Activated CD8-positive, alpha-beta T cell treated with anti-CD3 and anti-CD28 coated beads, Interleukin-2, amount 10 ng/mL, durations not matched to agents 7 days and 5 days (primary cell): ENCODE data around the gene SREBF2. TPM values are rescaled to one million over a fixed set of nuclear protein-coding genes. Genes with fewer than 3 reads are reported as not detected.

Experiments used
- ATAC-seq: fragments of 150-1000 bp; cut with Tn5 transposase; one replicate; pipeline ENCODE4 v1.10.0; 2021; ENCODE audit warnings: moderate library complexity
- CTCF ChIA-PET: fragments of 350-600 bp; sonication (Branson Sonifier 250); formaldehyde crosslinking; loops from one replicate; lab custom pipeline; 2021; ENCODE audit warnings: antibody characterized with exemption; lab: Charles Lee
- POLR2A ChIA-PET: fragments of 350-600 bp; sonication (Branson Sonifier 250); formaldehyde crosslinking; loops from one replicate; lab custom pipeline; 2021; ENCODE audit warnings: antibody characterized with exemption; lab: Charles Lee
- DNase-seq: peaks from one replicate; pipeline ENCODE4 v3.0.0-alpha.2; 2020
- H3K27ac Mint-ChIP-seq: one replicate; pipeline ENCODE4 v1.8.0; 2021; ENCODE audit warnings: mild to moderate bottlenecking, mixed read lengths
- H3K27me3 Mint-ChIP-seq: one replicate; pipeline ENCODE4 v1.8.0; 2021; ENCODE audit warnings: low read depth, mixed read lengths
- H3K36me3 Mint-ChIP-seq: one replicate; pipeline ENCODE4 v1.8.0; 2021; ENCODE audit warnings: low read depth, mixed read lengths
- H3K4me1 Mint-ChIP-seq: one replicate; pipeline ENCODE4 v1.8.0; 2021; ENCODE audit warnings: low read depth, mixed read lengths
- H3K4me3 Mint-ChIP-seq: one replicate; pipeline ENCODE4 v1.8.0; 2021; ENCODE audit warnings: mild to moderate bottlenecking, mixed read lengths
- H3K9me3 Mint-ChIP-seq: one replicate; pipeline ENCODE4 v1.8.0; 2022; ENCODE audit warnings: mixed read lengths; ENCODE audit not compliant: insufficient read depth
- total RNA-seq, 2 experiments: library from RNA; stranded (reverse); gene quantifications; one replicate each; pipeline ENCODE4 v1.2.3, GENCODE V29; 2021

The SREBF2 gene
- total RNA-seq, 2 experiments from 2014 or later, result 93.0 to 93.7 TPM

DNA sequence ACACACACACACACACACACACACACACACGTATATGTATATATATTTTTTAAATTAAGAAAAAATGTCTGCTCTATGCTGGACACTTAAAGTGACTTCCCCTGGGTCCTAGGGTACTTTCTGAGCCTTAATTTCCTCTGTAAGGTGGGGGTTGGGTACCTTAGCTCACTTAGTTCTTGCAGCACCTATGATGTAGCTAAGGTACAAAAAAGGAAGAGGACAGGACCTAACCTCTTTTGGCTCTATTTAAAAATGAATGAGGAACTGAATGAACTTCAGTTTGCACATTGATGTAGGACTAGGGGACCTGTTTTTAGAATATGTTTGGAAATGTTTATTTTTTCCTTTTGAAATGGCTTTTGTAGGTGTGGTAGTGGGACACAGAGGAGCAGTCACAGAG lies 11.1 kb downstream of the SREBF2 start:
- no peak for ATAC-seq
- Mint-ChIP-seq H3K4me3 (no peak overlapping the region), H3K36me3 (peaks cover 38% of the 10 kb centered on the region), H3K27ac (no peak overlapping the region), H3K4me1 (peaks cover 50% of the 10 kb centered on the region), H3K9me3 (no peaks in the 10 kb centered on the region), H3K27me3 (no peaks in the 10 kb centered on the region)
- POLR2A ChIA-PET, result interaction anchor here (0.5 kb wide), 1 partner anchor 278 kb away, joined by 4 read pairs; no protein-coding TSS in a partner anchor
- no peak for DNase-seq
- CTCF ChIA-PET, result interaction anchor here (2.0 to 4.9 kb wide), 2 partner anchors 10 to 12 kb away, joined by 5 to 36 read pairs; no protein-coding TSS in a partner anchor

DNA sequence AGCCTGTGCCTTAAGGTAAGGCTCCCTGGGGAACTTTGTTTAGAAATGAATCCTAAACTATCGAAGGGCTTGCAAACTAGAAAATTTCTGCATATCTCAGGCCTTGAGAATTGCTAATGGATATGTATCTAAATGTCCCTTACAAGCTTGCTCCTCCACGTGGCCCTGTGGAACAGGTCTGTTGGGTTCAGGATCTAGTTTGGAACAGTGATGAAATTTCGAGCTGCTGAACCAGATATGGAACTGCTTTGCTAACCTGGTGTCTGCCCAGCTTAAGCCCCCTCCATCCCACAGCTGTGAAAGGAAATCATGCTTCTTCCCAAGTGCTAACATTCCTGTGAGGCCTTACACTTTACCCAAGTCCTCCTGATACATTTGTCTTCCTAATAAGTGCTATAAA lies 11.6 kb downstream of the SREBF2 start:
- CTCF ChIA-PET, result interaction anchor here (2.0 to 4.9 kb wide), 2 partner anchors 10 to 12 kb away, joined by 5 to 36 read pairs; no protein-coding TSS in a partner anchor
- no peak overlapping the region for H3K4me3 Mint-ChIP-seq
- DNase-seq, result no peak
- H3K4me1 Mint-ChIP-seq, result peaks cover 47% of the 10 kb centered on the region
- H3K36me3 Mint-ChIP-seq, result peaks cover 34% of the 10 kb centered on the region
- H3K27ac Mint-ChIP-seq, result no peak overlapping the region
- H3K27me3 Mint-ChIP-seq, result no peaks in the 10 kb centered on the region
- H3K9me3 Mint-ChIP-seq, result no peaks in the 10 kb centered on the region
- no peak for ATAC-seq
- POLR2A ChIA-PET, result interaction anchor here (0.5 kb wide), 1 partner anchor 277 kb away, joined by 4 read pairs; no protein-coding TSS in a partner anchor

DNA sequence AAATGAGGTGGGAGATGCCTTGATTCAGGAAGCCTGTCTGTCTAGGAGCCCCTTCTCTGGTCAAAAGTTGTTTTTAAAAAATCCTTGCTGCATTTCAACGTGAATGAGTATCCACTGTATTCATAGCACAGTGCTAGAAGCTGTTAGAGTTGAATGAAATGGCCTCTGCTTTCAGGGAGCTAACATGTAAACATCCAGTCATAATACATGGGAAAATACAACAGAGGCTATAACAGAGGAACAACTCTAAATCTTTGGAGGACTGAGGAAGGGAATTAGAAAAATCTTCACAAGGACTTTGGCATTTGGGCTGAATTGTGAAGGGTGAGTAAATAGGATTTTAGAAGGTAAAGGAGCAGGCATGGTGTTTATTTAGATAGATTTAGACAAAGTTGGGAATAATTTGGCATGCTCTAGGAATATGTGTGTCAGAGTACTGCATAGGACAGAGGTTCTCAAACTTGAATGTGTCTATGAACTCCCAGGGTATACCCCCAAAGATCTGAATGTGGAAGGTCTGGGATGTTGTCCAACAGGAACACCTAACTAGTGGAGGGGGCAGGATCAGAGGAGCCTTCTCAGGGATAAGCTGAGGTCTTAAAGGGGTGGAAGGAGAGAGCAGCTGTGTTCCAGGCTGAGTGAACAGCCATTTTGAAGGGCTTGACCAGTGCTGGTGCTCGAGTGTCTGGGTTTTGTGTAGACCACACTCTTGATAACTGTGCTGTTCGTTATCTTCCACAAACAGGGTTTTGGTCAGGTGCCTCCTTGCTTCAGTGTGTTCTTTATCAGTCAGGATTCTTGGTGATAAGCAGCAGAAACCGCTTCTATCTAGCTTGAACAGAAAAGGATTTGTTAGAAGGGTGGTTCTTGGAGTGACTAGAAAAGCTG lies 12.7 kb downstream of the SREBF2 start:
- no peaks in the 10 kb centered on the region for H3K27me3 Mint-ChIP-seq
- ChIA-PET CTCF (interaction anchor here (1.0 to 4.9 kb wide), 6 partner anchors 11 to 149 kb away, joined by 3 to 36 read pairs (median 3); partner anchors contain the start of gene SREBF2), POLR2A (no interaction called here)
- ATAC-seq (no peak), DNase-seq (no peak)
- no peaks in the 10 kb centered on the region for H3K9me3 Mint-ChIP-seq
- H3K36me3 Mint-ChIP-seq, result peaks cover 30% of the 10 kb centered on the region
- H3K4me3 Mint-ChIP-seq, result no peak overlapping the region
- peaks cover 43% of the 10 kb centered on the region for H3K4me1 Mint-ChIP-seq
- no peak overlapping the region for H3K27ac Mint-ChIP-seq

DNA sequence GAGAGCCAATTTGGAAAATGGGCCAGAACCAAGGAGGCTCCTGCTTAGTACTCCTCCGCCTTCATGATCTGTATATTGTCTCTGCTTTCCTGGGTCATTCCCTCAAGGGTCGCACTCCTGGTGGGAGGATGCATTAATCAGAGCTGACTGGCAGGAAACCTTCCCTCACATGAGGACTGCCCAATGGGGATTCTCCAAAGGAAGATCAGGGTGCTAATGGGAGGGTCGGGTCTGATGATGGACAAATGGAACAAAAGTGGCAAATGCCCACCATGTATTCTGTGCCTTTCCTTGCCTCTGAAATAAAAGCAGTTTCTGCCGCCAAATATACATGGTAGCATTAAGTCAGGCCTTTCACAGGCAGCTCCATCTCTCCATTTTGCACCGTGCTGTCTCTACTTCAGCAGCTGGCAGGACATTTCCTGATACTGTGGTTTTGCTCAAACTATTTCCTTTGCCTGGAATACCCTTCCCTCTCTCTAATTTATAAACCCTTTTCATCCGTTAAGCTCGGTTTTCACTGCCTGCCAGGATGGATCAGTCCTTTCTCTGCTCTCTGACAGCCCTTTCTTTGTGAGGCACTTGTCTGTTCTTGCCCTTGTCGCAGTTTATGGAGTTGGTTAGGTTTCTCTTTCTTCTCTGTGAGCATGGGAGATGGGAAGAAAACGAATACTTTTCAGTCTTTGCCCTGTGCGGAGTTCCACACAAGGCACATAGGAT lies 13.5 kb downstream of the SREBF2 start:
- no peaks in the 10 kb centered on the region for H3K27me3 Mint-ChIP-seq
- ChIA-PET CTCF (interaction anchor here (1.0 to 4.9 kb wide), 7 partner anchors 10 to 149 kb away, joined by 3 to 36 read pairs (median 3); partner anchors contain the start of gene SREBF2), POLR2A (interaction anchor here (0.9 kb wide), 1 partner anchor 157 kb away, joined by 3 read pairs; no protein-coding TSS in a partner anchor)
- ATAC-seq (no peak), DNase-seq (no peak)
- no peaks in the 10 kb centered on the region for H3K9me3 Mint-ChIP-seq
- H3K4me1 Mint-ChIP-seq, result peaks cover 43% of the 10 kb centered on the region
- peaks cover 25% of the 10 kb centered on the region for H3K36me3 Mint-ChIP-seq
- no peak overlapping the region for H3K4me3 Mint-ChIP-seq
- H3K27ac Mint-ChIP-seq, result no peak overlapping the region

DNA sequence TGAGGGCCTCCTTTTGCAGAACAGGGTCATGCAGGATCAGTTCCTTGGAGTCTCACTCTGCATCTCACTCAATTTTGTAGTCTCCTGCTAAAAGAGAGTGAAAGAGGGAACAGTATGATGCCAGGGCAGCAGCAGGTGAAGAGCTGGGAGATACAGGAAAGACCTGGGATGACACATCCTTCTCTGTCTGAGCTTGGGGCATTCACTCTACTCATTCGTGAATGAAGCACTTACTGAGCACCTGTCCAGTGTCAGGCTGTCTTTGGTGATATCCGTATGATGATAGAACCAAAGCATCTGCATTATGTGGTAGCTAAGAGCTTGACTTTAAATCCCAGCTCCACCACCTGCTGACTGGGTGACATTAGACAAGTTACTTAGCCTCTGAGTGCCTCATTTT lies 14.4 kb downstream of the SREBF2 start:
- no peak overlapping the region for H3K4me3 Mint-ChIP-seq
- DNase-seq, result no peak
- H3K27me3 Mint-ChIP-seq, result no peaks in the 10 kb centered on the region
- CTCF ChIA-PET, result interaction anchor here (0.8 to 4.9 kb wide), 4 partner anchors 9 to 150 kb away, joined by 3 to 36 read pairs (median 4); no protein-coding TSS in a partner anchor
- H3K4me1 Mint-ChIP-seq, result peaks cover 43% of the 10 kb centered on the region
- peak overlapping the region; percentile 21 for H3K27ac Mint-ChIP-seq
- no peak for ATAC-seq
- no peaks in the 10 kb centered on the region for H3K9me3 Mint-ChIP-seq
- POLR2A ChIA-PET, result interaction anchor here (0.7 to 0.9 kb wide), 3 partner anchors 13 to 158 kb away, joined by 3 read pairs; no protein-coding TSS in a partner anchor
- peaks cover 22% of the 10 kb centered on the region for H3K36me3 Mint-ChIP-seq

DNA sequence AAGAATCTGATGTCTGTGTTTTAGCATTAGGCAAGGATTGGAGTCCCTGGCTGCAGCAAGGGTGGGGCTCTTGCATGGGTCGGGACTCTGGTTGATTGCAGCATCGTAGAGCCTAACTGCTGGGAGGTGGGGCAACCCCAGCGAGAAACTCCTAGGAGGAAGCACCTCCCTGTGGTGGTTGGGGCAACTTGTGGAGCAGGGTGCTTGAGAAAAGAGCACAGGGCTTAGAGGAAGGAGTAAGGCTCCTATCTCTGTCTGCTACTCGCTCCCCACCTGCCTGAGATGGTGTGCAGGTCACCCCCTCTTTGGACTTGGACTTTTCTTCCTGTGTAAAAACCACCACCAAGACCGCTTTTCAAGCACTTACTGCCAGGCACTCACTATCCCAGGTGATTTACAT lies 15.6 kb downstream of the SREBF2 start:
- DNase-seq, result no peak
- Mint-ChIP-seq H3K27me3 (no peaks in the 10 kb centered on the region), H3K9me3 (no peaks in the 10 kb centered on the region), H3K27ac (peak overlapping the region; percentile 33), H3K4me1 (peaks cover 41% of the 10 kb centered on the region), H3K4me3 (no peak overlapping the region), H3K36me3 (peaks cover 23% of the 10 kb centered on the region)
- CTCF ChIA-PET, result no interaction called here
- ATAC-seq, result no peak
- POLR2A ChIA-PET, result no interaction called here

DNA sequence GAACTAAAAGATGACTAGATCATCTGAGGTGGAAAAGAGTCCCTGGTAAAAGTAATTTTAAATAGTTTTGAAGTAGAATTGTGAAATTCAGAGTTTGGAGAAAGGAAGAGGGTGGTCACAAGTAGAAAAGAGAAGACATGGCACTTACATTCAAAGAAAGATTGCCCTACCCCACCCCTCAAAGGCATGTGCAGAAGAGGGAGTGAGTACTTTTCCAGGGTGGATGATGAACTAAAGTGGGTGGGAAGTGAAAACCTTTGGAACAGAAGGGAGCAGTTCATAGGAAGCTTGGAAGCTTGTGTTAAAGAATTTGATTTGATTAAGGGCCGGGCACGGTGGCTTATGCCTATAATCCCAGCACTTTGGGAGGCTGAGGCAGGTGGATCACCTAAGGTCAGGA lies 23.6 kb downstream of the SREBF2 start:
- Mint-ChIP-seq H3K4me1 (peaks cover 57% of the 10 kb centered on the region), H3K4me3 (no peak overlapping the region), H3K9me3 (no peaks in the 10 kb centered on the region), H3K27ac (no peak overlapping the region), H3K27me3 (no peaks in the 10 kb centered on the region), H3K36me3 (peaks cover 18% of the 10 kb centered on the region)
- ChIA-PET CTCF (interaction anchor here (0.7 to 5.8 kb wide), 12 partner anchors 11 to 160 kb away, joined by 3 to 36 read pairs (median 4); partner anchors contain the start of genes MEI1 and SREBF2), POLR2A (interaction anchor here (1.4 to 1.6 kb wide), 2 partner anchors 34 to 56 kb away, joined by 3 to 4 read pairs; partner anchors contain the start of gene CCDC134)
- ATAC-seq (no peak), DNase-seq (no peak)

DNA sequence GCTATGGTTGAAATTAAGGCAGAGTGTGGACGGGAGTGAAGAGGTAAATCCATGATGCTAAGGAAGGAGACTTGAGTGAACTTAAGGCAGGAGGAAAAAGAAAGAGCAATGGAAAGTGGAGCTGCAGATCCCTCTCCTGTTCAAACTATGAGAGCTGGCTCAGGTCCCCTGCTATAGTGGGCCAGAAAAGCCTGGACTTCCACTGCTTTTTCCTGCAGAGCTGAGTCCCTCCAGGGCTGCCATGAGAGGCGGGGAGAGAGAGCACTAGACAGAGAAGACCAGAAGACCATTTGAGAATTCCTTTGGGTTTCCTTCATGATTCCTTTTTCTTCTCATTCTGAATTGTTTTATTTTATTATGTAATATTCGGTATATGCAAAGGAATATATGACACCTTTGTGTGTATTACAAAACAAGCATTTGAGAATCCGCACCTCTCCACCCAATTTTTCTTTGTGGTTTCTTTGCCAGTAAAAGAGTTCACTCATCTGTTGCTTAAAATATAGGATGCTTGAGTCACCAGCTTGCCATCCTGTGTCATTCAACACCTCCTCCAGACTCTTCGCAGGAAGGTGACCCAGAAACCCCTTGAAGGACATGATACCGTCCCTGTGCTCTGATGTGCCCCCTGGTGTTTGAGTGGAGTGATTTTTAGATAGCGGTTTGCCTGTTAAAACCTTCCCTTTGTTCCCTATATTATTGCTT lies 24.4 kb downstream of the SREBF2 start:
- ChIA-PET CTCF (interaction anchor here (0.6 to 5.8 kb wide), 19 partner anchors 10 to 191 kb away, joined by 3 to 36 read pairs (median 4); partner anchors contain the start of genes CCDC134, MEI1 and SREBF2), POLR2A (interaction anchor here (1.2 to 1.6 kb wide), 3 partner anchors 24 to 57 kb away, joined by 3 to 5 read pairs (median 4); partner anchors contain the start of genes CCDC134 and SREBF2)
- no peaks in the 10 kb centered on the region for H3K9me3 Mint-ChIP-seq
- peaks cover 61% of the 10 kb centered on the region for H3K4me1 Mint-ChIP-seq
- peaks cover 18% of the 10 kb centered on the region for H3K36me3 Mint-ChIP-seq
- H3K27me3 Mint-ChIP-seq, result no peaks in the 10 kb centered on the region
- H3K4me3 Mint-ChIP-seq, result peak overlapping the region; percentile 12
- DNase-seq, result peak; percentile 79
- H3K27ac Mint-ChIP-seq, result peak overlapping the region; percentile 31
- peak; percentile 71 for ATAC-seq

DNA sequence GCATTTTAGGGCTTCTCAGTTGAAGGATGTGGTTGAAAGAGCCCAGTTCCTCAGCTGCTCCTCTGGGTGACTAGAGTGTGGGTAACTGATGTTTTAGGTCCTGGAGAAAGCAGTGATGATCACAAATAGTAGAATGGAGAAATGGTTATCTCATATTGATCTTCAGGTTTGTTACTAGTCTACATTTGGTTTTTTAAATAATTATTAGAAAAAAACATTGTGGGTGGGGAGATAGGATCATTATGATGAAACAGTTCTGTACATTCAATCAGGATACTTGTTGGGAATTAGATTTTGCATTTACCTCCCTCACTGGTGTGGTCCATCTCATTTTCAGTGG lies 24.9 kb downstream of the SREBF2 start:
- Mint-ChIP-seq H3K27me3 (no peaks in the 10 kb centered on the region), H3K36me3 (peaks cover 16% of the 10 kb centered on the region), H3K4me3 (no peak overlapping the region), H3K27ac (peak overlapping the region; percentile 36), H3K9me3 (no peaks in the 10 kb centered on the region), H3K4me1 (peaks cover 65% of the 10 kb centered on the region)
- no peak for DNase-seq
- no peak for ATAC-seq
- ChIA-PET CTCF (interaction anchor here (0.7 to 5.8 kb wide), 15 partner anchors 12 to 257 kb away, joined by 3 to 36 read pairs (median 5); partner anchors contain the start of genes CCDC134, MEI1 and SREBF2), POLR2A (interaction anchor here (1.2 kb wide), 1 partner anchor 24 kb away, joined by 5 read pairs; the partner anchor contains the start of gene SREBF2)

DNA sequence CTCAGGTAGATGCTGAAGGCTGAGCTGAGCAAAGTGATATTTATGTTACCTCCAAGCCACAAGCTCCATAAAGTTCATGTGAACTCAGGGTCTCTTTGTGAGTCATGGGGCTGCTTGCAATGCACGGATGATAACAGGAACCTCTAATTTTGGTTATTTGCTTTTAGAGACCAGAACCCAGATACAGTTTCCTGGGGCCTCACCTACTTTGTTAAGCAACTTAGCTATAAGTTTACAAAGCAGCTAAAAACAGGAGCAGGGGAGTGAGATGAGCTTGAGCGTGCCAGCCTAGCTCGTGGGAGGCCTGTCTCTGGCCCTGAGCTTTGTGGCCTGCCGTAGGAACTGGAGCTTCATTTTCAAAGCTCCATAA lies 29.2 kb downstream of the SREBF2 start:
- CTCF ChIA-PET, result interaction anchor here (0.6 to 2.7 kb wide), 21 partner anchors 9 to 450 kb away, joined by 3 to 35 read pairs (median 5); partner anchors contain the start of genes CCDC134, SREBF2 and TNFRSF13C
- peak overlapping the region; percentile 71 for H3K27ac Mint-ChIP-seq
- POLR2A ChIA-PET, result interaction anchor here (0.7 to 2.6 kb wide), 7 partner anchors 10 to 165 kb away, joined by 3 to 8 read pairs (median 4); partner anchors contain the start of genes CCDC134 and SREBF2
- peak; percentile 33 for DNase-seq
- ATAC-seq, result peak; percentile 39
- no peaks in the 10 kb centered on the region for H3K27me3 Mint-ChIP-seq
- no peak overlapping the region for H3K4me3 Mint-ChIP-seq
- H3K4me1 Mint-ChIP-seq, result peaks cover 64% of the 10 kb centered on the region
- H3K9me3 Mint-ChIP-seq, result no peaks in the 10 kb centered on the region
- peaks cover 20% of the 10 kb centered on the region for H3K36me3 Mint-ChIP-seq
